Measurements from ENCODE around the gene PACS2. TPM values are rescaled to one million over a fixed set of nuclear protein-coding genes. Genes with fewer than 3 reads are reported as not detected.

The PACS2 gene
- total RNA-seq, 1 experiment from 2014 or later = 72.5 TPM

- Histone ChIP-seq H3K4ac (ENCODE audit: low read depth, low read length) (no peak overlapping the region), H3K27me3 (ENCODE audit: insufficient read depth, low read length) (no peaks in the 10 kb centered on the region), H3K9me3 (ENCODE audit: control insufficient read depth, low read depth, low read length) (no peaks in the 10 kb centered on the region), H2BK15ac (ENCODE audit: low read depth, low read length) (no peak overlapping the region), H2BK120ac (ENCODE audit: low read depth, low read length, poor library complexity, severe bottlenecking) (no peak overlapping the region), H3K79me2 (ENCODE audit: insufficient read depth, low read length) (no peaks in the 10 kb centered on the region), H3T11ph (ENCODE audit: low read length) (no peak overlapping the region), H3K14ac (ENCODE audit: insufficient read depth, low read length) (no peak overlapping the region), H3K4me1 (ENCODE audit: insufficient read depth, low read length) (no peaks in the 10 kb centered on the region), H4K5ac (ENCODE audit: insufficient read length, low read depth, low read length) (no peak overlapping the region), H3K9ac (ENCODE audit: extremely low read depth, insufficient read length, low read length) (no peak overlapping the region), H3K23me2 (ENCODE audit: insufficient read length, low read depth, low read length, poor library complexity, severe bottlenecking) (no peaks in the 10 kb centered on the region), H3K18ac (ENCODE audit: insufficient read length, low read depth, low read length) (no peak overlapping the region), H2BK12ac (ENCODE audit: insufficient read length, low read depth, low read length) (no peak overlapping the region), H4K20me1 (ENCODE audit: control insufficient read depth, insufficient read depth, insufficient read length) (no peaks in the 10 kb centered on the region), H3K56ac (ENCODE audit: insufficient read length, low read depth, low read length) (no peak overlapping the region), H3K79me1 (ENCODE audit: insufficient read depth, low read depth, low read length, poor library complexity, severe bottlenecking) (no peaks in the 10 kb centered on the region), H4K91ac (ENCODE audit: insufficient read length, low read depth, low read length) (no peak overlapping the region), H3K27ac (ENCODE audit: insufficient read length, low read depth, low read length) (no peak overlapping the region), H2AK5ac (ENCODE audit: insufficient read length, low read length) (no peak overlapping the region), H3K4me2 (ENCODE audit: insufficient read depth, insufficient read length, low read length) (no peak overlapping the region), H2BK5ac (ENCODE audit: insufficient read length, low read length) (no peak overlapping the region), H2AFZ (ENCODE audit: low read length) (no peak overlapping the region), H4K8ac (replicated peaks; ENCODE audit: insufficient read length, low read depth, low read length) (no peak overlapping the region), H3K23ac (ENCODE audit: insufficient read length, low read depth, low read length) (no peak overlapping the region), H2BK20ac (ENCODE audit: low read depth, low read length, poor library complexity, severe bottlenecking) (no peak overlapping the region)
- no peaks in the 10 kb centered on the region for H3K27me3 Mint-ChIP-seq (ENCODE audit: low read depth)
- H3K4me3 Mint-ChIP-seq = no peak overlapping the region
- DNase-seq = no peak
- peaks cover 18 to 45% (median 36%) of the 10 kb centered on the region in 3 experiments; a peak in 6 of 7 replicates for H3K36me3 Mint-ChIP-seq (ENCODE audit: insufficient read depth in 1 of 3, low read depth in 3 of 3)
- WGBS (ENCODE audit: extremely low coverage, insufficient read length, low lambda C conversion rate) = no CpG with 5 or more reads among the region's 14 CpGs
- H3K27ac Mint-ChIP-seq = peak overlapping the region in 2 of 3 experiments; percentile 75 to 77; a peak in 3 of 7 replicates
- no peaks in the 10 kb centered on the region for H3K9me3 Mint-ChIP-seq
- no peaks in the 10 kb centered on the region for H3K4me1 Mint-ChIP-seq
- TF ChIP-seq, protein P1, sequence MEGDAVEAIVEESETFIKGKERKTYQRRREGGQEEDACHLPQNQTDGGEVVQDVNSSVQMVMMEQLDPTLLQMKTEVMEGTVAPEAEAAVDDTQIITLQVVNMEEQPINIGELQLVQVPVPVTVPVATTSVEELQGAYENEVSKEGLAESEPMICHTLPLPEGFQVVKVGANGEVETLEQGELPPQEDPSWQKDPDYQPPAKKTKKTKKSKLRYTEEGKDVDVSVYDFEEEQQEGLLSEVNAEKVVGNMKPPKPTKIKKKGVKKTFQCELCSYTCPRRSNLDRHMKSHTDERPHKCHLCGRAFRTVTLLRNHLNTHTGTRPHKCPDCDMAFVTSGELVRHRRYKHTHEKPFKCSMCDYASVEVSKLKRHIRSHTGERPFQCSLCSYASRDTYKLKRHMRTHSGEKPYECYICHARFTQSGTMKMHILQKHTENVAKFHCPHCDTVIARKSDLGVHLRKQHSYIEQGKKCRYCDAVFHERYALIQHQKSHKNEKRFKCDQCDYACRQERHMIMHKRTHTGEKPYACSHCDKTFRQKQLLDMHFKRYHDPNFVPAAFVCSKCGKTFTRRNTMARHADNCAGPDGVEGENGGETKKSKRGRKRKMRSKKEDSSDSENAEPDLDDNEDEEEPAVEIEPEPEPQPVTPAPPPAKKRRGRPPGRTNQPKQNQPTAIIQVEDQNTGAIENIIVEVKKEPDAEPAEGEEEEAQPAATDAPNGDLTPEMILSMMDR (conservative IDR thresholded peaks at IDR 0.05) = no peak
Measured at GRCh38 chr14:105446971-105447370, 132.4 kb downstream of the PACS2 start.

Other genes with a start within 250 kb of the PACS2 start
- 0.20 and 0.24 TPM in 2 replicates for gene GPR132, start 249.3 kb upstream of the PACS2 start, total RNA-seq (2021)
- gene JAG2, start 146.0 kb upstream of the PACS2 start, total RNA-seq (2021) = 11.3 and 11.4 TPM in 2 replicates
- gene NUDT14, start 133.4 kb upstream of the PACS2 start, total RNA-seq (2021) = 39.0 and 41.1 TPM in 2 replicates
- 22.9 and 23.3 TPM in 2 replicates for gene BTBD6, start 66.2 kb upstream of the PACS2 start, total RNA-seq (2021)
- gene BRF1, start 13.7 kb upstream of the PACS2 start, total RNA-seq (2021) = 27.0 and 28.3 TPM in 2 replicates
- 0.50 and 0.83 TPM in 2 replicates for gene TEX22, start 83.8 kb downstream of the PACS2 start, total RNA-seq (2021)
- 222 and 230 TPM in 2 replicates for gene MTA1, start 105.1 kb downstream of the PACS2 start, total RNA-seq (2021)
- 5.7 and 7.2 TPM in 2 replicates for gene CRIP2, start 160.1 kb downstream of the PACS2 start, total RNA-seq (2021)
- gene CRIP1, start 172.1 kb downstream of the PACS2 start, total RNA-seq (2021) = 6.9 and 8.8 TPM in 2 replicates
- 26.2 TPM in 2 replicates for gene TEDC1, start 176.5 kb downstream of the PACS2 start, total RNA-seq (2021)
- 1.0 and 2.6 TPM in 2 replicates for gene TMEM121, start 211.8 kb downstream of the PACS2 start, total RNA-seq (2021)